GM12878 (cell line): ENCODE measurements around the gene CYTH3. TPM values are rescaled to one million over a fixed set of nuclear protein-coding genes. Genes with fewer than 3 reads are reported as not detected.

Experiments
- BCL3 ChIP-seq: IDR thresholded peaks from 2 replicates; pipeline ENCODE4 v1.6.1; 2011; ENCODE audit warnings: borderline replicate concordance, low read depth, mild to moderate bottlenecking, moderate library complexity, low read length; ENCODE audit not compliant: insufficient read depth, poor library complexity, severe bottlenecking
- CBX3 ChIP-seq: fragments of 200-600 bp; sonication (generic); IDR thresholded peaks from 2 replicates; pipeline ENCODE4 v1.6.1; 2016; ENCODE audit warnings: low read depth, borderline replicate concordance
- CBX5 ChIP-seq: sonication (generic); IDR thresholded peaks from 2 replicates; pipeline ENCODE4 v1.6.1; 2016; ENCODE audit warnings: low read depth, moderate library complexity, mild to moderate bottlenecking, inconsistent platforms
- CEBPZ ChIP-seq: fragments of 150-350 bp; IDR thresholded peaks from 2 replicates; pipeline ENCODE4 v1.6.1; 2016; ENCODE audit warnings: low read depth, low read length
- CREM ChIP-seq: IDR thresholded peaks from 2 replicates; pipeline ENCODE4 v1.6.1; 2014; ENCODE audit warnings: antibody characterized with exemption, low read depth
- EED ChIP-seq: sonication (generic); IDR thresholded peaks from 2 replicates; pipeline ENCODE4 v1.6.1; 2016; ENCODE audit warnings: antibody characterized with exemption, low read depth
- FOS ChIP-seq: IDR thresholded peaks from 3 replicates; pipeline ENCODE4 v1.6.1; 2011; ENCODE audit warnings: borderline replicate concordance; ENCODE audit not compliant: insufficient read length; ENCODE audit errors: extremely low read depth
- HDGF ChIP-seq: fragments of 450-650 bp; IDR thresholded peaks from 2 replicates; pipeline ENCODE4 v1.6.1; 2016; ENCODE audit warnings: antibody characterized with exemption
- IKZF1 ChIP-seq: fragments of 450-650 bp; conservative IDR thresholded peaks from 2 replicates; pipeline ENCODE4 v1.6.1; 2017; ENCODE audit warnings: antibody characterized with exemption, mild to moderate bottlenecking
- IRF4 ChIP-seq: IDR thresholded peaks from 2 replicates; pipeline ENCODE4 v1.6.1; 2011; ENCODE audit warnings: low read depth, low read length
- NBN ChIP-seq: fragments of 450-650 bp; IDR thresholded peaks from 2 replicates; pipeline ENCODE4 v1.6.1; 2016
- NR2F1 ChIP-seq: fragments of 450-650 bp; conservative IDR thresholded peaks from 2 replicates; pipeline ENCODE4 v1.6.1; 2017; ENCODE audit warnings: mild to moderate bottlenecking
- POU2F2 ChIP-seq: IDR thresholded peaks from 3 replicates; pipeline ENCODE4 v1.6.1; 2011; ENCODE audit warnings: low read depth, mild to moderate bottlenecking, low read length, borderline replicate concordance
- RAD21 ChIP-seq: IDR thresholded peaks from 2 replicates; pipeline ENCODE4 v1.6.1; 2011; ENCODE audit warnings: mild to moderate bottlenecking, low read depth, low read length, moderate library complexity; ENCODE audit not compliant: insufficient read depth
- SRF ChIP-seq, 2 experiments: IDR thresholded peaks; 2 replicates each; pipeline ENCODE4 v1.6.1; 2011; ENCODE audit warnings: low read depth in 2 of 2, low read length in 2 of 2, mild to moderate bottlenecking in 1 of 2, moderate library complexity in 1 of 2
- TARDBP ChIP-seq: IDR thresholded peaks from 2 replicates; pipeline ENCODE4 v1.6.1; 2016; ENCODE audit warnings: borderline replicate concordance
- TCF12 ChIP-seq: IDR thresholded peaks from 2 replicates; pipeline ENCODE4 v1.6.1; 2011; ENCODE audit warnings: low read depth, mild to moderate bottlenecking, low read length
- WRNIP1 ChIP-seq: IDR thresholded peaks from 2 replicates; pipeline ENCODE4 v1.6.1; 2011; ENCODE audit warnings: low read depth, low read length, improper control_type of control experiment, borderline replicate concordance
- ZNF217 ChIP-seq: fragments of 450-650 bp; IDR thresholded peaks from 2 replicates; pipeline ENCODE4 v1.6.1; 2017; ENCODE audit warnings: antibody characterized with exemption, mild to moderate bottlenecking
- ZNF384 ChIP-seq: IDR thresholded peaks from 2 replicates; pipeline ENCODE4 v1.6.1; 2012; ENCODE audit warnings: low read depth, mild to moderate bottlenecking, low read length, improper control_type of control experiment, borderline replicate concordance
- polyA plus RNA-seq, 11 experiments: library from polyadenylated mRNA; depleted of rRNA in 4 of 11; unstranded in 6 of 11; stranded (reverse) in 5 of 11; fragments of >200 nt; fragmentation: Nextera tagmentation in 4 of 11; fragmentation: Illumina TruSeq in 1 of 11; extraction: Ambion mirVana in 4 of 11; extraction: Trizol in 1 of 11; gene quantifications; 1 replicate in 1 of 11; 2 replicates in 10 of 11; pipeline versions ENCODE4 v1.2.1 to v1.2.3, GENCODE V29; 2011 to 2016; ENCODE audit warnings: inconsistent platforms in 2 of 11, missing spikeins in 2 of 11, low read depth in 1 of 11
- total RNA-seq, 4 experiments: library from RNA; depleted of rRNA in 3 of 4; stranded (reverse); fragments of >200 nt in 3 of 4; fragmentation: Illumina TruSeq in 1 of 4; extraction: Trizol in 1 of 4; gene quantifications; 2 replicates each; pipeline versions ENCODE4 v1.2.1 to v1.2.3, GENCODE V29; 2013 to 2021

The CYTH3 gene
- total and polyA plus RNA-seq, 10 of the 15 experiments (the other 5 are each of a cell fraction or from before 2014, with no cell fraction given), result 0.45 to 28.2 (median 15.7) TPM

- TF ChIP-seq ZNF217 (no peak), IRF4 (no peak), TCF12 (peak; percentile 82), HDGF (no peak), ZNF384 (no peak), CREM (peak; percentile 58; the same call in 1 of the 2 replicates), BCL3 (peak; percentile 85), TARDBP (no peak), EED (no peak; the same call in 1 of the 2 replicates), IKZF1 (no peak), CEBPZ (no peak), SRF (IDR thresholded peaks at IDR 0.05; ENCODE audit: low read depth in 2 of 2, low read length in 2 of 2) (0 out of 4 replicates have a peak, but pooled peaks of 1 of the 2 experiments have one; percentile 1), CBX3 (no peak), RAD21 (peak; percentile 23; the same call in 1 of the 2 replicates), POU2F2 (no peak), WRNIP1 (no peak), NBN (no peak), NR2F1 (0 out of 2 replicates have a peak, but pooled peaks have one; percentile 18), FOS (no peak), CBX5 (no peak)
Observed at GRCh38 chr7:6234384-6234783, 38.0 kb downstream of the CYTH3 start (continued).
